K562 (cell line): ENCODE measurements around the gene ZW10. TPM values are rescaled to one million over a fixed set of nuclear protein-coding genes. Genes with fewer than 3 reads are reported as not detected.
A peak's percentile ranks its signal among the peaks of the same experiment; 100 is the strongest.

Source experiments
- C11orf30 ChIP-seq: fragments of 450-650 bp; IDR thresholded peaks from 2 replicates; pipeline ENCODE4 v1.6.1; 2016; ENCODE audit warnings: low read depth, mild to moderate bottlenecking
- CBX1 ChIP-seq: sonication (generic); IDR thresholded peaks from 2 replicates; pipeline ENCODE4 v1.6.1; 2016; ENCODE audit warnings: antibody characterized with exemption, low read depth, mild to moderate bottlenecking
- FIP1L1 ChIP-seq: fragments of 200-400 bp; formaldehyde crosslinking; IDR thresholded peaks from 2 replicates; pipeline ENCODE4 v1.6.1; 2018; ENCODE audit warnings: mild to moderate bottlenecking, low read depth, low read length; ENCODE audit not compliant: poor library complexity, severe bottlenecking
- FOXA3 ChIP-seq, 2 experiments: fragments of 450-650 bp in 1 of 2; sonication (generic) in 1 of 2; formaldehyde crosslinking; IDR thresholded peaks in 1 of 2; conservative IDR thresholded peaks in 1 of 2; 2 replicates each; pipeline versions ENCODE4 v1.4.0 to v1.8.0; 2020 to 2022; ENCODE audit warnings: mild to moderate bottlenecking in 2 of 2, missing genetic modification reagents in 1 of 2
- GATA2 ChIP-seq: sonication (generic); formaldehyde crosslinking; IDR thresholded peaks from 2 replicates; pipeline ENCODE4 v1.4.0; 2020; ENCODE audit warnings: mild to moderate bottlenecking, missing genetic modification reagents
- HMG20A ChIP-seq: fragments of 450-650 bp; formaldehyde crosslinking; conservative IDR thresholded peaks from 2 replicates; pipeline ENCODE4 v1.4.0; 2020; ENCODE audit warnings: mild to moderate bottlenecking, mixed read lengths
- KAT8 ChIP-seq: fragments of 450-650 bp; IDR thresholded peaks from 2 replicates; pipeline ENCODE4 v1.6.1; 2016; ENCODE audit warnings: low read depth, mild to moderate bottlenecking
- SMARCA4 ChIP-seq: fragments of 450-650 bp; IDR thresholded peaks from 2 replicates; pipeline ENCODE4 v1.6.1; 2016
- SMARCC2 ChIP-seq: fragments of 450-650 bp; IDR thresholded peaks from 2 replicates; pipeline ENCODE4 v1.6.1; 2017; ENCODE audit warnings: antibody characterized with exemption, moderate library complexity, mild to moderate bottlenecking, low read depth
- SP2 ChIP-seq: IDR thresholded peaks from 2 replicates; pipeline ENCODE4 v1.6.1; 2011; ENCODE audit warnings: mild to moderate bottlenecking, low read depth, low read length, moderate library complexity; ENCODE audit not compliant: poor library complexity, severe bottlenecking; ENCODE audit errors: extremely low read depth
- TBL1XR1 ChIP-seq, 2 experiments: IDR thresholded peaks; 2 replicates each; pipeline ENCODE4 v1.6.1; 2012; ENCODE audit warnings: improper control_type of control experiment in 2 of 2, low read length in 2 of 2, mild to moderate bottlenecking in 1 of 2
- TFAP4 ChIP-seq: sonication (generic); formaldehyde crosslinking; IDR thresholded peaks from 2 replicates; pipeline ENCODE4 v1.8.0; 2022; ENCODE audit warnings: missing genetic modification reagents, mild to moderate bottlenecking, moderate library complexity, borderline replicate concordance
- THRAP3 ChIP-seq: fragments of 450-650 bp; IDR thresholded peaks from 2 replicates; pipeline ENCODE4 v1.6.1; 2016; ENCODE audit warnings: mild to moderate bottlenecking, inconsistent platforms, borderline replicate concordance
- TSC22D4 ChIP-seq: fragments of 450-650 bp; IDR thresholded peaks from 2 replicates; pipeline ENCODE4 v1.6.1; 2016; ENCODE audit warnings: missing genetic modification characterization, missing biosample characterization, control low read depth
- U2AF2 ChIP-seq: fragments of 200-400 bp; formaldehyde crosslinking; optimal IDR thresholded peaks from 2 replicates; pipeline ENCODE3; 2017; ENCODE audit warnings: low read depth, mild to moderate bottlenecking, low read length
- UBTF ChIP-seq, 2 experiments: IDR thresholded peaks; 2 replicates each; pipeline ENCODE4 v1.6.1; 2012; ENCODE audit warnings: improper control_type of control experiment in 2 of 2, low read depth in 2 of 2, low read length in 2 of 2, borderline replicate concordance in 1 of 2
- USF1 ChIP-seq: sonication (generic); formaldehyde crosslinking; IDR thresholded peaks from 2 replicates; pipeline ENCODE4 v1.9.0; 2022; ENCODE audit warnings: mild to moderate bottlenecking, missing genetic modification reagents
- ZBTB7A ChIP-seq: IDR thresholded peaks from 2 replicates; pipeline ENCODE4 v1.6.1; 2011; ENCODE audit warnings: low read depth, mild to moderate bottlenecking, low read length, moderate library complexity, borderline replicate concordance; ENCODE audit not compliant: control insufficient read depth
- ZNF121 ChIP-seq: sonication (generic); formaldehyde crosslinking; conservative IDR thresholded peaks from 2 replicates; pipeline ENCODE4 v1.8.0; 2022; ENCODE audit warnings: missing genetic modification reagents
- ZNF212 ChIP-seq: fragments of 450-650 bp; formaldehyde crosslinking; IDR thresholded peaks from 2 replicates; pipeline ENCODE4 v1.4.0; 2020; ENCODE audit warnings: mild to moderate bottlenecking
- ZNF561 ChIP-seq: fragments of 450-650 bp; formaldehyde crosslinking; conservative IDR thresholded peaks from 2 replicates; pipeline ENCODE4 v1.4.0; 2020; ENCODE audit warnings: mild to moderate bottlenecking, moderate library complexity
- polyA plus RNA-seq, 8 experiments: library from polyadenylated mRNA; depleted of rRNA in 4 of 8; stranded (reverse) in 5 of 8; unstranded in 3 of 8; fragments of >200 nt; fragmentation: Nextera tagmentation in 2 of 8; fragmentation: Illumina TruSeq in 1 of 8; extraction: Ambion mirVana in 2 of 8; extraction: Trizol in 1 of 8; gene quantifications; 2 replicates each; pipeline versions ENCODE4 v1.2.1 to v1.2.3, GENCODE V29; 2011 to 2014; ENCODE audit warnings: inconsistent platforms in 1 of 8, missing spikeins in 1 of 8
- total RNA-seq, 7 experiments: library from RNA; depleted of rRNA in 6 of 7; stranded (reverse); fragments of >200 nt in 6 of 7; fragmentation: Illumina TruSeq in 2 of 7; extraction: Trizol in 2 of 7; gene quantifications; 2 replicates each; pipeline versions ENCODE4 v1.2.1 to v1.2.3, GENCODE V29; 2011 to 2021; ENCODE audit warnings: low replicate concordance in 1 of 7

The ZW10 gene
- total and polyA plus RNA-seq, 9 of the 15 experiments (the other 6 are each of a cell fraction or from before 2014, with no cell fraction given): 9.4 to 37.7 (median 25.0) TPM

- TF ChIP-seq USF1: no peak
- no peak for TF ChIP-seq KAT8
- TF ChIP-seq ZNF561 (CRISPR knock-in tag): no peak
- TF ChIP-seq GATA2 (CRISPR knock-in tag): no peak
- no peak for TF ChIP-seq FIP1L1
- no peak for TF ChIP-seq TSC22D4 (tag)
- TF ChIP-seq FOXA3 (CRISPR knock-in tag; conservative IDR thresholded peaks at IDR 0.05 in 1 of 2, IDR thresholded peaks at IDR 0.05 in 1 of 2): no peak
- TF ChIP-seq SMARCC2: no peak
- TF ChIP-seq SP2: no peak
- TF ChIP-seq ZNF212 (CRISPR knock-in tag): no peak
- no peak for TF ChIP-seq U2AF2
- peak; percentile 47; the same call in 1 of the 2 replicates for TF ChIP-seq SMARCA4
- no peak for TF ChIP-seq UBTF (IDR thresholded peaks at IDR 0.05; ENCODE audit: borderline replicate concordance in 1 of 2, low read depth in 2 of 2, low read length in 2 of 2)
- TF ChIP-seq CBX1: no peak
- TF ChIP-seq ZBTB7A: no peak
- no peak for TF ChIP-seq TBL1XR1 (IDR thresholded peaks at IDR 0.05; ENCODE audit: low read length in 2 of 2)
- TF ChIP-seq ZNF121 (CRISPR knock-in tag): no peak
- no peak for TF ChIP-seq HMG20A (CRISPR knock-in tag)
- TF ChIP-seq THRAP3: no peak
- peak; percentile 30; the same call in 1 of the 2 replicates for TF ChIP-seq C11orf30
- 0 out of 2 replicates have a peak, but pooled peaks have one; percentile 24 for TF ChIP-seq TFAP4 (CRISPR knock-in tag)
Measured at GRCh38 chr11:113728814-113729213, 44.7 kb downstream of the ZW10 start (continued).
